Neural cell (in vitro differentiated cells): ENCODE measurements around the gene ASAH2B. TPM values are rescaled to one million over a fixed set of nuclear protein-coding genes. Genes with fewer than 3 reads are reported as not detected.
"Not testable (repeated sequence)": the region's sequence is repeated elsewhere in the genome, so short reads cannot be mapped to it uniquely, and the experiment has no call there.

Experiments used
- H2AFZ ChIP-seq: fragments of 200-600, 300-800 bp; sonication (generic), shearing (Covaris generic); 2 replicates; pipeline ENCODE4 v1.6.0; 2014; ENCODE audit warnings: low read depth, mild to moderate bottlenecking, antibody characterized with exemption, low read length, moderate library complexity
- H3F3A ChIP-seq: fragments of 200-600 bp; shearing (Covaris generic); 2 replicates; pipeline ENCODE4 v1.6.1; 2016; ENCODE audit warnings: mild to moderate bottlenecking, moderate library complexity, mixed read lengths, antibody characterized with exemption, low read length; ENCODE audit not compliant: insufficient read depth, poor library complexity, severe bottlenecking
- H3K27ac ChIP-seq: fragments of 200-600, 300-800 bp; sonication (generic), shearing (Covaris generic); 2 replicates; pipeline ENCODE4 v1.5.1; 2014; ENCODE audit warnings: mild to moderate bottlenecking, low read length, moderate library complexity
- H3K27me3 ChIP-seq: fragments of 300-800, 200-600 bp; sonication (generic), shearing (Covaris generic); 2 replicates; pipeline ENCODE4 v1.6.0; 2014; ENCODE audit warnings: mild to moderate bottlenecking, low read depth, low read length, moderate library complexity; ENCODE audit not compliant: insufficient read depth
- H3K36me3 ChIP-seq: fragments of 300-800, 200-600 bp; sonication (generic), shearing (Covaris generic); 2 replicates; pipeline ENCODE4 v1.5.1; 2014; ENCODE audit warnings: mild to moderate bottlenecking, antibody characterized with exemption, low read length, moderate library complexity; ENCODE audit not compliant: insufficient read depth
- H3K4me2 ChIP-seq: fragments of 300-800, 200-600 bp; sonication (generic), shearing (Covaris generic); 2 replicates; pipeline ENCODE4 v1.6.0; 2014; ENCODE audit warnings: mild to moderate bottlenecking, low read length
- H3K4me3 ChIP-seq: fragments of 300-800, 200-600 bp; sonication (generic), shearing (Covaris generic); 2 replicates; pipeline ENCODE4 v1.5.1; 2014; ENCODE audit warnings: mild to moderate bottlenecking, low read length, moderate library complexity
- H3K79me2 ChIP-seq: fragments of 200-600 bp; shearing (Covaris generic); replicated peaks from 2 replicates; pipeline ENCODE4 v1.6.0; 2014; ENCODE audit warnings: mild to moderate bottlenecking, low read length, moderate library complexity; ENCODE audit not compliant: insufficient read depth
- H3K9ac ChIP-seq: fragments of 300-800, 200-600 bp; sonication (generic), shearing (Covaris generic); 2 replicates; pipeline ENCODE4 v1.6.1; 2016; ENCODE audit warnings: mild to moderate bottlenecking, low read length, mixed read lengths
- H3K9me2 ChIP-seq: fragments of 200-600 bp; shearing (Covaris generic); 2 replicates; pipeline ENCODE4 v1.6.1; 2016; ENCODE audit warnings: mild to moderate bottlenecking, low read length, mixed read lengths; ENCODE audit not compliant: insufficient read depth
- H3K9me3 ChIP-seq: fragments of 200-600, 300-800 bp; sonication (generic), shearing (Covaris generic); 2 replicates; pipeline ENCODE4 v1.6.1; 2016; ENCODE audit warnings: mild to moderate bottlenecking, mixed run types, low read length, moderate library complexity, mixed read lengths
- H4K20me1 ChIP-seq: fragments of 200-600 bp; shearing (Covaris generic); 2 replicates; pipeline ENCODE4 v1.6.1; 2016; ENCODE audit warnings: mild to moderate bottlenecking, mixed run types; ENCODE audit not compliant: insufficient read depth
- CTCF ChIP-seq: fragments of 450-650 bp; IDR thresholded peaks from 2 replicates; pipeline ENCODE4 v1.5.1; 2014; ENCODE audit warnings: antibody characterized with exemption, mild to moderate bottlenecking, moderate library complexity; ENCODE audit not compliant: poor library complexity, severe bottlenecking
- EP300 ChIP-seq: fragments of 450-650 bp; conservative IDR thresholded peaks from 2 replicates; pipeline ENCODE4 v1.6.1; 2014; ENCODE audit warnings: antibody characterized with exemption, mild to moderate bottlenecking, moderate library complexity; ENCODE audit not compliant: poor library complexity, severe bottlenecking
- EZH2 ChIP-seq: fragments of 200-600, 300-800 bp; shearing (Covaris generic), sonication (generic); IDR thresholded peaks from 2 replicates; pipeline ENCODE4 v1.6.1; 2014; ENCODE audit warnings: antibody characterized with exemption, low read length, borderline replicate concordance, mild to moderate bottlenecking; ENCODE audit not compliant: insufficient read depth, poor library complexity, severe bottlenecking
- MXI1 ChIP-seq: fragments of 450-650 bp; conservative IDR thresholded peaks from 2 replicates; pipeline ENCODE4 v1.6.1; 2014; ENCODE audit warnings: antibody characterized with exemption, mild to moderate bottlenecking; ENCODE audit not compliant: poor library complexity, severe bottlenecking
- POLR2AphosphoS5 ChIP-seq: IDR thresholded peaks from 2 replicates; pipeline ENCODE4 v1.6.1; 2012
- RAD21 ChIP-seq: fragments of 450-650 bp; conservative IDR thresholded peaks from 2 replicates; pipeline ENCODE4 v1.6.1; 2014; ENCODE audit warnings: antibody characterized with exemption, mild to moderate bottlenecking, moderate library complexity
- SMC3 ChIP-seq: fragments of 450-650 bp; conservative IDR thresholded peaks from 2 replicates; pipeline ENCODE4 v1.6.1; 2014; ENCODE audit warnings: antibody characterized with exemption, mild to moderate bottlenecking, moderate library complexity; ENCODE audit not compliant: poor library complexity
- TAF1 ChIP-seq: IDR thresholded peaks from 2 replicates; pipeline ENCODE4 v1.6.1; 2012; ENCODE audit warnings: low read depth
- polyA plus RNA-seq: library from polyadenylated mRNA; depleted of rRNA; stranded (reverse); fragments of >200 nt; gene quantifications from 2 replicates; pipeline ENCODE4 v1.2.3, GENCODE V29; 2014
- TF ChIP-seq, protein P1 (sequence below): IDR thresholded peaks from 2 replicates; pipeline ENCODE4 v1.6.1; 2012; ENCODE audit warnings: borderline replicate concordance

Gene ASAH2B
- polyA plus RNA-seq, 1 donor from 2014 or later = 14.9 TPM

- H3K9ac ChIP-seq, H3K27me3 ChIP-seq, H4K20me1 ChIP-seq, H3K36me3 ChIP-seq, H3K4me2 ChIP-seq, H3F3A ChIP-seq, H3K79me2 ChIP-seq, H3K9me3 ChIP-seq, H3K27ac ChIP-seq, H3K4me3 ChIP-seq, H2AFZ ChIP-seq, H3K9me2 ChIP-seq: not testable (repeated sequence)
Measured at GRCh38 chr10:50787962-50788361, 48.2 kb downstream of the ASAH2B start.

DNA sequence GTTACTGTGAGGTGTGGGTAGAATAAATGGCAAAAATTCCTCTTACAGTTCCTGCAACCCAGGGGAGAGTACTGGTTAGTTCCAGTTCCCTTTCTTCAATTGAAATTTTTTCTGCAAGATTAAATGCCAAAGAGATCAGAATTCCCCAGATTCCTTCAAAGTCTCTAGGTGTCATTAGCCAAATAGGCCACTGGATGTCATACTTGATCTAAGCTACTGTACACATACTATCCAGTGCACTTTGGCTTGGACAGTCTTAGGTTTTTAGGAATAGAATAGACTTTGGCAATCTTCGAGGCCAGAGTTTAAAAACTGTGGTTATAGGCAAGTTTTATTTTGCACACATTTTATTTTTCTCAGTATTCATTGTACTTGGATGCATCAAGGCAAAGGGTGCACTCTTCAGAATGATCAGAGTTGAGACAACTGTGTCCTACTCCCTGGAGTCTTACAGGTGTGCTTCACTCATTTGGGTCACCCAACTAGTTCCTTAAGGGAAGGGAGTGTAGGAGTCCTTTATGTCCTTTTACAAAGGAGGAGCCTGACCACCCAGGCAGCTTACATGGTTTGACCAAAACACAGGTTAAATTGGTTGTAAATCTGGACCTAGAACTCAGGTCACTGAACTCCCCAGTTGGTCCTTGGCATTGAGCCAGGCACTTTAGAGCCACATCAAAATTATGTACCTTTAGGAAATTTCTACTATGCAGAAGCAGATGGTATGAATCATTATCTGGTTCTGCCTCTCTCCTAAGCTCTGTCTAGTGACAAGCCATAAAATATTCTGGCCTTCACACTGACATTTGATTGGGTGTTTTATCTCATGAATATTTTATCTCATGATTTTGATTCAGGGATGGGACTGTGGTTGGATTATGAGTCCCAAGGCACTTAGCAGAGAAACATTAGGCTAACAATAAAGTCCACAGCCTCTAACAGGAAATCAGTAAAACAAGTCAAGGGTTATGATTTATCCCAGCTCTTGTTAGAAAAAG lies 49.5 kb downstream of the ASAH2B start:
- H4K20me1 ChIP-seq = no peaks in the 10 kb centered on the region
- H2AFZ ChIP-seq = no peak overlapping the region
- H3K79me2 ChIP-seq = no peaks in the 10 kb centered on the region
- no peak overlapping the region for H3K4me3 ChIP-seq
- no peaks in the 10 kb centered on the region for H3K36me3 ChIP-seq
- H3K9me3 ChIP-seq = no peaks in the 10 kb centered on the region
- H3K27ac ChIP-seq = no peak overlapping the region
- H3K9me2 ChIP-seq = no peaks in the 10 kb centered on the region
- H3K9ac ChIP-seq = no peak overlapping the region
- peak; percentile 72 for TF ChIP-seq CTCF
- TF ChIP-seq, protein P1, sequence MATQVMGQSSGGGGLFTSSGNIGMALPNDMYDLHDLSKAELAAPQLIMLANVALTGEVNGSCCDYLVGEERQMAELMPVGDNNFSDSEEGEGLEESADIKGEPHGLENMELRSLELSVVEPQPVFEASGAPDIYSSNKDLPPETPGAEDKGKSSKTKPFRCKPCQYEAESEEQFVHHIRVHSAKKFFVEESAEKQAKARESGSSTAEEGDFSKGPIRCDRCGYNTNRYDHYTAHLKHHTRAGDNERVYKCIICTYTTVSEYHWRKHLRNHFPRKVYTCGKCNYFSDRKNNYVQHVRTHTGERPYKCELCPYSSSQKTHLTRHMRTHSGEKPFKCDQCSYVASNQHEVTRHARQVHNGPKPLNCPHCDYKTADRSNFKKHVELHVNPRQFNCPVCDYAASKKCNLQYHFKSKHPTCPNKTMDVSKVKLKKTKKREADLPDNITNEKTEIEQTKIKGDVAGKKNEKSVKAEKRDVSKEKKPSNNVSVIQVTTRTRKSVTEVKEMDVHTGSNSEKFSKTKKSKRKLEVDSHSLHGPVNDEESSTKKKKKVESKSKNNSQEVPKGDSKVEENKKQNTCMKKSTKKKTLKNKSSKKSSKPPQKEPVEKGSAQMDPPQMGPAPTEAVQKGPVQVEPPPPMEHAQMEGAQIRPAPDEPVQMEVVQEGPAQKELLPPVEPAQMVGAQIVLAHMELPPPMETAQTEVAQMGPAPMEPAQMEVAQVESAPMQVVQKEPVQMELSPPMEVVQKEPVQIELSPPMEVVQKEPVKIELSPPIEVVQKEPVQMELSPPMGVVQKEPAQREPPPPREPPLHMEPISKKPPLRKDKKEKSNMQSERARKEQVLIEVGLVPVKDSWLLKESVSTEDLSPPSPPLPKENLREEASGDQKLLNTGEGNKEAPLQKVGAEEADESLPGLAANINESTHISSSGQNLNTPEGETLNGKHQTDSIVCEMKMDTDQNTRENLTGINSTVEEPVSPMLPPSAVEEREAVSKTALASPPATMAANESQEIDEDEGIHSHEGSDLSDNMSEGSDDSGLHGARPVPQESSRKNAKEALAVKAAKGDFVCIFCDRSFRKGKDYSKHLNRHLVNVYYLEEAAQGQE = no peak
- TF ChIP-seq RAD21 = peak; percentile 81
- TF ChIP-seq EP300 = no peak
- no peak for TF ChIP-seq MXI1
- TF ChIP-seq EZH2 = no peak
- no peak for TF ChIP-seq TAF1
- TF ChIP-seq POLR2AphosphoS5 = no peak
- TF ChIP-seq SMC3 = peak; percentile 76
- H3K27me3 ChIP-seq = no peaks in the 10 kb centered on the region
- H3F3A ChIP-seq = no peaks in the 10 kb centered on the region
- H3K4me2 ChIP-seq = no peak overlapping the region
